GM18861 (cell line): ENCODE results near the gene CPNE4.
A peak's percentile ranks its signal among the peaks of the same experiment; 100 is the strongest.

Experiments
- ATAC-seq: cut with Tn5 transposase; IDR thresholded peaks from one replicate; pipeline ENCODE4 v1.9.1; 2021; ENCODE audit not compliant: unreplicated experiment

CPNE4 gene

GRCh38 chr3:131547585-131547984, 487.2 kb downstream of the CPNE4 start:
- no peak for ATAC-seq

GRCh38 chr3:131546441-131546840, 488.4 kb downstream of the CPNE4 start:
- no peak for ATAC-seq

- no peak for ATAC-seq
These were observed 490.3 kb downstream of the CPNE4 start for GRCh38 chr3:131544557-131544956.

GRCh38 chr3:131543714-131544113, 491.1 kb downstream of the CPNE4 start:
- ATAC-seq: no peak

- no peak for ATAC-seq
These were observed 493.5 kb downstream of the CPNE4 start for GRCh38 chr3:131541288-131541687.

GRCh38 chr3:131540821-131541220, 494.0 kb downstream of the CPNE4 start:
- no peak for ATAC-seq

GRCh38 chr3:131540143-131540542, 494.7 kb downstream of the CPNE4 start:
- ATAC-seq: no peak

GRCh38 chr3:131538968-131539367, 495.8 kb downstream of the CPNE4 start:
- no peak for ATAC-seq

GRCh38 chr3:131537531-131537930, 497.3 kb downstream of the CPNE4 start:
- ATAC-seq: no peak

GRCh38 chr3:131535596-131535995, 499.2 kb downstream of the CPNE4 start:
- ATAC-seq: no peak

GRCh38 chr3:131535131-131535530, 499.7 kb downstream of the CPNE4 start:
- ATAC-seq: no peak

- ATAC-seq: no peak
These were observed 502.2 kb downstream of the CPNE4 start for GRCh38 chr3:131532645-131533044.

GRCh38 chr3:131530843-131531242, 504.0 kb downstream of the CPNE4 start:
- no peak for ATAC-seq

- no peak for ATAC-seq
These were observed 504.4 kb downstream of the CPNE4 start for GRCh38 chr3:131530388-131530787.

- no peak for ATAC-seq
These were observed 507.9 kb downstream of the CPNE4 start for GRCh38 chr3:131526801-131527347.

GRCh38 chr3:131518680-131519079, 516.1 kb downstream of the CPNE4 start:
- ATAC-seq: no peak

GRCh38 chr3:131505421-131505820, 529.4 kb downstream of the CPNE4 start:
- ATAC-seq: no peak

GRCh38 chr3:131503320-131503635, 531.5 kb downstream of the CPNE4 start:
- peak; percentile 3 for ATAC-seq

GRCh38 chr3:131502530-131503319, 532.1 kb downstream of the CPNE4 start, which contains the start of gene MRPL3:
Gene MRPL3, minus strand, starts transcription at chr3:131502971. Its CDS starts 150 bp downstream, at chr3:131502821.
- ATAC-seq: peak; percentile 89

- ATAC-seq: no peak
These were observed 532.9 kb downstream of the CPNE4 start for GRCh38 chr3:131501949-131502348.

GRCh38 chr3:131494706-131495105, 540.1 kb downstream of the CPNE4 start:
- no peak for ATAC-seq

GRCh38 chr3:131491775-131492174, 543.0 kb downstream of the CPNE4 start:
- no peak for ATAC-seq

- no peak for ATAC-seq
These were observed 543.7 kb downstream of the CPNE4 start for GRCh38 chr3:131491084-131491483.
